K562 (cell line): ENCODE results near the gene LINGO3. TPM values are rescaled to one million over a fixed set of nuclear protein-coding genes. Genes with fewer than 3 reads are reported as not detected.

Experiments used
- ATF7 ChIP-seq: fragments of 450-650 bp; IDR thresholded peaks from 2 replicates; pipeline ENCODE4 v1.7.1; 2014; ENCODE audit warnings: mild to moderate bottlenecking, moderate library complexity
- CREB3L1 ChIP-seq: fragments of 450-650 bp; IDR thresholded peaks from 2 replicates; pipeline ENCODE4 v1.6.1; 2014; ENCODE audit warnings: low read depth, mild to moderate bottlenecking, moderate library complexity, borderline replicate concordance
- KDM4B ChIP-seq, 2 experiments: fragments of 450-650 bp in 1 of 2; sonication (generic) in 1 of 2; IDR thresholded peaks; 2 replicates each; pipeline ENCODE4 v1.6.1; 2016 to 2017; ENCODE audit warnings: borderline replicate concordance in 2 of 2, antibody characterized with exemption in 1 of 2, low read depth in 1 of 2, mild to moderate bottlenecking in 1 of 2
- REST ChIP-seq, 2 experiments: fragments of 450-650 bp; formaldehyde crosslinking in 1 of 2; IDR thresholded peaks; 2 replicates each; pipeline versions ENCODE4 v1.4.0 to v1.6.1; 2014 to 2020; ENCODE audit warnings: mild to moderate bottlenecking in 2 of 2, borderline replicate concordance in 1 of 2, low read depth in 1 of 2
- TARDBP ChIP-seq: fragments of 450-650 bp; IDR thresholded peaks from 2 replicates; pipeline ENCODE4 v1.6.1; 2016
- TEAD4 ChIP-seq, 2 experiments: sonication (generic) in 1 of 2; formaldehyde crosslinking in 1 of 2; IDR thresholded peaks; 2 replicates each; pipeline versions ENCODE4 v1.6.1 to v1.8.0; 2012 to 2022; ENCODE audit warnings: borderline replicate concordance in 1 of 2, inconsistent platforms in 1 of 2, low read length in 1 of 2, mild to moderate bottlenecking in 1 of 2, missing genetic modification reagents in 1 of 2
- ZNF407 ChIP-seq: fragments of 450-650 bp; IDR thresholded peaks from 2 replicates; pipeline ENCODE4 v1.6.1; 2016; ENCODE audit warnings: low read depth
- polyA plus RNA-seq, 8 experiments: library from polyadenylated mRNA; depleted of rRNA in 4 of 8; stranded (reverse) in 5 of 8; unstranded in 3 of 8; fragments of >200 nt; fragmentation: Nextera tagmentation in 2 of 8; fragmentation: Illumina TruSeq in 1 of 8; extraction: Ambion mirVana in 2 of 8; extraction: Trizol in 1 of 8; gene quantifications; 2 replicates each; pipeline versions ENCODE4 v1.2.1 to v1.2.3, GENCODE V29; 2011 to 2014; ENCODE audit warnings: inconsistent platforms in 1 of 8, missing spikeins in 1 of 8
- total RNA-seq, 7 experiments: library from RNA; depleted of rRNA in 6 of 7; stranded (reverse); fragments of >200 nt in 6 of 7; fragmentation: Illumina TruSeq in 2 of 7; extraction: Trizol in 2 of 7; gene quantifications; 2 replicates each; pipeline versions ENCODE4 v1.2.1 to v1.2.3, GENCODE V29; 2011 to 2021; ENCODE audit warnings: low replicate concordance in 1 of 7

LINGO3 gene
- total and polyA plus RNA-seq, 9 of the 15 experiments (the other 6 are each of a cell fraction or from before 2014, with no cell fraction given): 0.03 to 0.05 (median 0.03) TPM; not detected in 6

GRCh38 chr19:2302319-2303210, 5.4 kb downstream of the LINGO3 start (continued):
- TF ChIP-seq ZNF407 (no peak), CREB3L1 (no peak), TEAD4 (IDR thresholded peaks at IDR 0.05; ENCODE audit: low read length) (no peak), TEAD4 (CRISPR knock-in tag; IDR thresholded peaks at IDR 0.05; ENCODE audit: borderline replicate concordance) (no peak), TARDBP (no peak), ATF7 (peak; percentile 96), KDM4B (IDR thresholded peaks at IDR 0.05; ENCODE audit: borderline replicate concordance in 2 of 2, low read depth in 1 of 2) (no peak), REST (IDR thresholded peaks at IDR 0.05; ENCODE audit: borderline replicate concordance) (no peak), REST (CRISPR knock-in tag; IDR thresholded peaks at IDR 0.05; ENCODE audit: low read depth) (no peak)
